HG02870 (cell line): ENCODE results near the gene TSKU.

Experiments used
- ATAC-seq: cut with Tn5 transposase; IDR thresholded peaks from one replicate; pipeline ENCODE4 v1.9.1; 2021; ENCODE audit warnings: mild to moderate bottlenecking, moderate library complexity; ENCODE audit not compliant: unreplicated experiment

Gene TSKU

GRCh38 chr11:76783294-76783895 is at the start of gene TSKU:
TSS of gene TSKU (plus strand) at chr11:76783356. CDS start at chr11:76795617, 12,261 bp downstream.
- ATAC-seq: no peak

- ATAC-seq: peak; percentile 58
Observed at GRCh38 chr11:76733906-76734305, 49.2 kb upstream of the TSKU start.

GRCh38 chr11:76734456-76735420 is 48.4 kb upstream of the TSKU start:
- no peak for ATAC-seq

GRCh38 chr11:76735841-76736240 is 47.3 kb upstream of the TSKU start:
- no peak for ATAC-seq

GRCh38 chr11:76736266-76736665 is 46.9 kb upstream of the TSKU start:
- ATAC-seq: no peak

GRCh38 chr11:76736773-76737495 is 46.2 kb upstream of the TSKU start:
- ATAC-seq: no peak

GRCh38 chr11:76738618-76739240 is 44.4 kb upstream of the TSKU start:
- ATAC-seq: no peak

GRCh38 chr11:76739798-76740197 is 43.4 kb upstream of the TSKU start:
- no peak for ATAC-seq

GRCh38 chr11:76740772-76741171 is 42.4 kb upstream of the TSKU start:
- ATAC-seq: no peak

- ATAC-seq: no peak
Observed at GRCh38 chr11:76742902-76743301, 40.3 kb upstream of the TSKU start.

- ATAC-seq: no peak
Observed at GRCh38 chr11:76744186-76745043, 38.7 kb upstream of the TSKU start.

GRCh38 chr11:76745044-76745376 is 38.1 kb upstream of the TSKU start:
- no peak for ATAC-seq

GRCh38 chr11:76745561-76746207 is 37.5 kb upstream of the TSKU start:
- ATAC-seq: no peak

GRCh38 chr11:76747153-76747914 is 35.8 kb upstream of the TSKU start:
- ATAC-seq: no peak

- no peak for ATAC-seq
Observed at GRCh38 chr11:76747915-76748860, 35.0 kb upstream of the TSKU start.

GRCh38 chr11:76748948-76749347 is 34.2 kb upstream of the TSKU start:
- ATAC-seq: no peak

GRCh38 chr11:76750067-76750466 is 33.1 kb upstream of the TSKU start:
- no peak for ATAC-seq

GRCh38 chr11:76750746-76751145 is 32.4 kb upstream of the TSKU start:
- ATAC-seq: no peak
